ENCODE data around the gene INTS6.

INTS6 gene

DNA sequence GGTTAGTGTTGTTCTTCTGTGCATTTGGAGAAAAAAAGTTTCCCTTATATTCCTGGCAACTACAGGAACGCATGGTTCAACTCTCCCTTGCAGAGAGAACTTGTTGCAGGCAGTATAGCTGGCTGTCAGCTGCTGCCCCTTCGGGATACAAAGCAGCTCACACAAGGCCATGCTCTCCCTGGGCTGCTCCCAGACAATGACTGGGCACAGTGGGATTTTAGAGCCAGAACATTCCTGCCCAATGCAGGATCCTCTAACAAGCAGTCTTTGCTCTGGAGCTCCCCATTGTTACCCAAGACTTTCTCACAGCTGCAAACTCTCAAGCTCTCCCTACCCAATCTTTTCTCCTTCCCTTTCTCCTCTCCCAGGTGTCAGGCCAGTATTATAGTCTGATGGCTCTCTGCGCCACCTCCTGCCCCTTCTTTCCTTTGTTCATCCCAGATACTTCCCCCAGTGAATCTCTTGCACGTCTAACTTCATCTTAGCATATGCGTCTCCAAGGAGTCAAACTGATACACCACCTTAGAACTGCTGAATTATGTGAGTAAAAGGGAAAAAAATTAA, 140.8 kb downstream of the INTS6 start:
- DNase-seq, result no peak

Measured in GOT3 (cell line).